NB4 (cell line): ENCODE data around the gene DNAJC13.

Source experiments
- DNase-seq: peaks from one replicate; pipeline ENCODE4 v3.0.0; 2010; ENCODE audit warnings: low read depth
- H3K4me3 ChIP-seq: one replicate; pipeline ENCODE4 v1.5.1; 2011; ENCODE audit warnings: mild to moderate bottlenecking, low read depth, low read length, moderate library complexity
- MAX ChIP-seq: IDR thresholded peaks from 2 replicates; pipeline ENCODE4 v1.6.1; 2011; ENCODE audit warnings: low read depth, low read length
- MYC ChIP-seq: IDR thresholded peaks from 2 replicates; pipeline ENCODE4 v1.6.1; 2011; ENCODE audit warnings: low read depth, low read length
- POLR2A ChIP-seq: IDR thresholded peaks from 2 replicates; pipeline ENCODE4 v1.6.1; 2011; ENCODE audit warnings: mild to moderate bottlenecking; ENCODE audit not compliant: insufficient read length; ENCODE audit errors: extremely low read depth
- TF ChIP-seq, protein P1 (sequence below): IDR thresholded peaks from one replicate; pipeline ENCODE4 v1.5.1; 2012; ENCODE audit warnings: low read depth, low read length

The DNAJC13 gene

GRCh38 chr3:132556508-132557159 is 139.3 kb downstream of the DNAJC13 start:
- DNase-seq, result no peak
- TF ChIP-seq MYC (no peak), POLR2A (no peak), MAX (no peak)
- TF ChIP-seq, protein P1, sequence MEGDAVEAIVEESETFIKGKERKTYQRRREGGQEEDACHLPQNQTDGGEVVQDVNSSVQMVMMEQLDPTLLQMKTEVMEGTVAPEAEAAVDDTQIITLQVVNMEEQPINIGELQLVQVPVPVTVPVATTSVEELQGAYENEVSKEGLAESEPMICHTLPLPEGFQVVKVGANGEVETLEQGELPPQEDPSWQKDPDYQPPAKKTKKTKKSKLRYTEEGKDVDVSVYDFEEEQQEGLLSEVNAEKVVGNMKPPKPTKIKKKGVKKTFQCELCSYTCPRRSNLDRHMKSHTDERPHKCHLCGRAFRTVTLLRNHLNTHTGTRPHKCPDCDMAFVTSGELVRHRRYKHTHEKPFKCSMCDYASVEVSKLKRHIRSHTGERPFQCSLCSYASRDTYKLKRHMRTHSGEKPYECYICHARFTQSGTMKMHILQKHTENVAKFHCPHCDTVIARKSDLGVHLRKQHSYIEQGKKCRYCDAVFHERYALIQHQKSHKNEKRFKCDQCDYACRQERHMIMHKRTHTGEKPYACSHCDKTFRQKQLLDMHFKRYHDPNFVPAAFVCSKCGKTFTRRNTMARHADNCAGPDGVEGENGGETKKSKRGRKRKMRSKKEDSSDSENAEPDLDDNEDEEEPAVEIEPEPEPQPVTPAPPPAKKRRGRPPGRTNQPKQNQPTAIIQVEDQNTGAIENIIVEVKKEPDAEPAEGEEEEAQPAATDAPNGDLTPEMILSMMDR, result no peak

GRCh38 chr3:132561003-132561402 is 143.7 kb downstream of the DNAJC13 start:
- TF ChIP-seq MAX (no peak), POLR2A (no peak), MYC (no peak)
- TF ChIP-seq, protein P1, result no peak
- DNase-seq, result no peak
- no peak overlapping the region for H3K4me3 ChIP-seq

More at GRCh38 chr3:132556508-132557159, 139.3 kb downstream of the DNAJC13 start:
- no peak overlapping the region for H3K4me3 ChIP-seq

- no peak overlapping the region for H3K4me3 ChIP-seq
- no peak for DNase-seq
- no peak for TF ChIP-seq POLR2A
- no peak for TF ChIP-seq MYC
- no peak for TF ChIP-seq MAX
- TF ChIP-seq, protein P1, result no peak
Measured at GRCh38 chr3:132563420-132564069, 146.2 kb downstream of the DNAJC13 start.

- no peak overlapping the region for H3K4me3 ChIP-seq
- no peak for DNase-seq
Measured at GRCh38 chr3:132564070-132564465, 146.8 kb downstream of the DNAJC13 start.

GRCh38 chr3:132568422-132568821 is 151.1 kb downstream of the DNAJC13 start:
- DNase-seq, result no peak
- TF ChIP-seq, protein P1, result no peak
- no peak for TF ChIP-seq POLR2A
- H3K4me3 ChIP-seq, result no peak overlapping the region

More at GRCh38 chr3:132564070-132564465, 146.8 kb downstream of the DNAJC13 start:
- TF ChIP-seq MYC (no peak), POLR2A (no peak), MAX (no peak)
- TF ChIP-seq, protein P1, result no peak

DNA sequence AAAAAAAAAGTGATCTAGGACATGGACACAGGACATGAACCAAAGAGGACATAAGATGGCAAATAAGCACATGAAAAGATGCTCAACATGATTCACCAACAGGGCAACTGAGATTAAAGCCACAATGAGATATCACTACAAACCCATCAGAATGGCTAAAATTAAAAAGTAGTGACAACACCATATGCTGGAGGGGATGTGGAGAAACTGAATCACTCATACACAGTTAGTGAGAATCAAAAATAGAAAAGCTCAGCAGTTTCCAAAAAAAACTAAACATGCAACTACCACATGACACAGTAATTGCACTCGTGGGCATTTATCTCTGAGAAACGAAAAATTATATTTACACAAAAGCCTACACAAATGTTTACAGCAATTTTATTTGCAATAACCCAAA is 151.9 kb downstream of the DNAJC13 start:
- no peak overlapping the region for H3K4me3 ChIP-seq

More for the DNA sequence above, 151.9 kb downstream of the DNAJC13 start:
- TF ChIP-seq MAX (no peak), MYC (no peak), POLR2A (no peak)
- TF ChIP-seq, protein P1, result no peak
- no peak for DNase-seq
